GM12892 (cell line): ENCODE results near the gene SLC28A2.

ENCODE experiments used
- POLR2A ChIP-seq: IDR thresholded peaks from 2 replicates; pipeline ENCODE4 v1.6.1; 2011; ENCODE audit warnings: low read depth, low read length, control low read depth
- POLR2AphosphoS5 ChIP-seq: IDR thresholded peaks from 2 replicates; pipeline ENCODE4 v1.6.1; 2011; ENCODE audit warnings: low read depth, low read length, control low read depth

GRCh38 chr15:45279024-45279698, 27.1 kb downstream of the SLC28A2 start:
- peak; percentile 90 for TF ChIP-seq POLR2AphosphoS5
- TF ChIP-seq POLR2A, result peak; percentile 90
